ENCODE measurements around the gene CDH4.

GRCh38 chr20:61868466-61869090, 616.5 kb downstream of the CDH4 start:
- TF ChIP-seq NFYB (IDR thresholded peaks at IDR 0.05; ENCODE audit: extremely low read depth, insufficient read length) (no peak), BCL6 (CRISPR knock-in tag; IDR thresholded peaks at IDR 0.05) (no peak), PRPF4 (IDR thresholded peaks at IDR 0.05; ENCODE audit: insufficient read depth, low read depth, low read length, poor library complexity, severe bottlenecking) (no peak), ZBTB33 (CRISPR knock-in tag; IDR thresholded peaks at IDR 0.05) (no peak), OTX1 (CRISPR knock-in tag; IDR thresholded peaks at IDR 0.05) (no peak), POLR2A (conservative IDR thresholded peaks at IDR 0.05) (no peak), BHLHE40 (IDR thresholded peaks at IDR 0.05; ENCODE audit: low read length) (no peak), POLR2AphosphoS5 (IDR thresholded peaks at IDR 0.05; ENCODE audit: control insufficient read depth, insufficient read depth, low read depth, low read length) (no peak), ZNF668 (CRISPR knock-in tag; IDR thresholded peaks at IDR 0.05) (no peak), ZNF584 (CRISPR knock-in tag; IDR thresholded peaks at IDR 0.05; ENCODE audit: low read depth) (no peak), SMARCC2 (IDR thresholded peaks at IDR 0.05; ENCODE audit: low read depth) (no peak)
- TF ChIP-seq, protein P1, sequence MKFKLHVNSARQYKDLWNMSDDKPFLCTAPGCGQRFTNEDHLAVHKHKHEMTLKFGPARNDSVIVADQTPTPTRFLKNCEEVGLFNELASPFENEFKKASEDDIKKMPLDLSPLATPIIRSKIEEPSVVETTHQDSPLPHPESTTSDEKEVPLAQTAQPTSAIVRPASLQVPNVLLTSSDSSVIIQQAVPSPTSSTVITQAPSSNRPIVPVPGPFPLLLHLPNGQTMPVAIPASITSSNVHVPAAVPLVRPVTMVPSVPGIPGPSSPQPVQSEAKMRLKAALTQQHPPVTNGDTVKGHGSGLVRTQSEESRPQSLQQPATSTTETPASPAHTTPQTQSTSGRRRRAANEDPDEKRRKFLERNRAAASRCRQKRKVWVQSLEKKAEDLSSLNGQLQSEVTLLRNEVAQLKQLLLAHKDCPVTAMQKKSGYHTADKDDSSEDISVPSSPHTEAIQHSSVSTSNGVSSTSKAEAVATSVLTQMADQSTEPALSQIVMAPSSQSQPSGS (CRISPR knock-in tag; IDR thresholded peaks at IDR 0.05), result no peak
- TF ChIP-seq, protein P2, sequence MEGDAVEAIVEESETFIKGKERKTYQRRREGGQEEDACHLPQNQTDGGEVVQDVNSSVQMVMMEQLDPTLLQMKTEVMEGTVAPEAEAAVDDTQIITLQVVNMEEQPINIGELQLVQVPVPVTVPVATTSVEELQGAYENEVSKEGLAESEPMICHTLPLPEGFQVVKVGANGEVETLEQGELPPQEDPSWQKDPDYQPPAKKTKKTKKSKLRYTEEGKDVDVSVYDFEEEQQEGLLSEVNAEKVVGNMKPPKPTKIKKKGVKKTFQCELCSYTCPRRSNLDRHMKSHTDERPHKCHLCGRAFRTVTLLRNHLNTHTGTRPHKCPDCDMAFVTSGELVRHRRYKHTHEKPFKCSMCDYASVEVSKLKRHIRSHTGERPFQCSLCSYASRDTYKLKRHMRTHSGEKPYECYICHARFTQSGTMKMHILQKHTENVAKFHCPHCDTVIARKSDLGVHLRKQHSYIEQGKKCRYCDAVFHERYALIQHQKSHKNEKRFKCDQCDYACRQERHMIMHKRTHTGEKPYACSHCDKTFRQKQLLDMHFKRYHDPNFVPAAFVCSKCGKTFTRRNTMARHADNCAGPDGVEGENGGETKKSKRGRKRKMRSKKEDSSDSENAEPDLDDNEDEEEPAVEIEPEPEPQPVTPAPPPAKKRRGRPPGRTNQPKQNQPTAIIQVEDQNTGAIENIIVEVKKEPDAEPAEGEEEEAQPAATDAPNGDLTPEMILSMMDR (IDR thresholded peaks at IDR 0.05 in 2 of 3, conservative IDR thresholded peaks at IDR 0.05 in 1 of 3; ENCODE audit: insufficient read depth in 2 of 3, low read depth in 1 of 3, low read length in 3 of 3), result no peak
